Measurements from ENCODE around the gene CDCP1. TPM values are rescaled to one million over a fixed set of nuclear protein-coding genes. Genes with fewer than 3 reads are reported as not detected.
A peak's percentile ranks its signal among the peaks of the same experiment; 100 is the strongest.

The CDCP1 gene
- total RNA-seq, 2 donors from 2014 or later, result 0.41 to 1.5 TPM

DNA sequence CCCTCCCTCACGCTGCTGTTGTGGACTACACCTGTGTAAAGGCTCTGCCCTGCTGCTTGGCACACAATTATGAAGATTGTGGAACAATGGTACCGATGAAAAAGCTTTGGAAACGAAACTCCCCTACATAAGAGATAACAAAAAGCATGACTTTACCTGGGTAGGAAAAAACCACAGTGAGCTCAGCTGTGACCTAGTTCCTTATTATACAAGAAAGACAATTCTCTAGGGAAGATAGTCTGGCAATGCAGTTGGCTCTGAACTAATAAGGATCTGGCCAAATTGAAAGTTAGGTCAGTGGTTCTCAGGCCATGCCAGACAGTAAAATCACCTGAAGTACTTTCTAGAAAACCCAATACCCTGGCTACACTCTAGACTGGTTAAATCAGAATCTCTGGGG is 104.0 kb downstream of the CDCP1 start:
- H3K36me3 Mint-ChIP-seq, result no peaks in the 10 kb centered on the region
- no peaks in the 10 kb centered on the region for H3K9me3 Mint-ChIP-seq
- DNase-seq (ENCODE audit: low spot score in 2 of 2) (no peak), ATAC-seq (no peak)
- no peak overlapping the region for H3K27ac Mint-ChIP-seq

- Mint-ChIP-seq H3K27ac (no peak overlapping the region), H3K9me3 (no peaks in the 10 kb centered on the region), H3K36me3 (no peaks in the 10 kb centered on the region)
- ATAC-seq, result peak; percentile 32 to 44
- DNase-seq (ENCODE audit: low spot score in 2 of 2), result no peak
Observed at GRCh38 chr3:45041666-45042065, 104.5 kb downstream of the CDCP1 start.

DNA sequence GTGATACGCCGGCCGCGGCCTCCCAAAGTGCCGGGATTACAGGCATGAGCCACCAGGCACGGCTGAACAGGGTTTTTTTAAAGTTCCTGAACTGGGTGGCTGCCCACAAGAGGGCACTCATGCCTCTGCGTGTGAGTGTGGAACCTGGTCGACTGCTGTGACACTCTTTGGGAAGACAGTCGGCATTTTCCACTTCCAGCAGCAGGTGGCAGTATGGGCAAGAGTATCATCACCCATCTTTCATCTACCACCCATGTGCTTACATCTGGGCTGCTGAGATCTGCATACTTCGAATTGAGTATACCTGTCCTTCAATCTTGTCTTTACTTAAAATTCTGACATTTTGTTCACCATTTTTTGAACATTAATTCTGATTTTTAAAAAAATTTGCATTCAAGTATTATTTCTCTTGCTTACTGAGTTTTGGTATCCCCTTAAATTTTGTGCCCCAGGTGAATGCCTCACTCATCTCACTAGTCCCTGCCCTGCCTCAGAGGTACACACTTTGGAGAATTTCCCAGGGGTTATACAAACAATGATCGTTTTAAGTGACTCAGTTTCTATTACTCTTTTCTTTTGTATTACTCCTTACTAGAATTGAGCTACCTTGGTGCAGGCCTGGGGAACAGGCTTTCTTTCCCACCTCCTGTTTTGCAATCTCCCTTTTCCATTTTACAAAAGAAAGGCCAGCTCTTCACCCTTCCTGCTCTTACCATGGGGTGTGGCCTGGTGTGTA is 108.3 kb downstream of the CDCP1 start:
- no peaks in the 10 kb centered on the region for H3K9me3 Mint-ChIP-seq

GRCh38 chr3:45035441-45036301 is 110.5 kb downstream of the CDCP1 start:
- ATAC-seq, result no peak
- Mint-ChIP-seq H3K36me3 (no peaks in the 10 kb centered on the region), H3K27ac (no peak overlapping the region), H3K9me3 (no peaks in the 10 kb centered on the region)
- DNase-seq (ENCODE audit: low spot score in 2 of 2), result peak in 1 of 2 donors; percentile 19

More for the DNA sequence above, 108.3 kb downstream of the CDCP1 start:
- DNase-seq (ENCODE audit: low spot score in 2 of 2) (peak; percentile 87 to 88), ATAC-seq (peak; percentile 82 to 88)
- H3K27ac Mint-ChIP-seq, result no peak overlapping the region
- H3K36me3 Mint-ChIP-seq, result no peaks in the 10 kb centered on the region

DNA sequence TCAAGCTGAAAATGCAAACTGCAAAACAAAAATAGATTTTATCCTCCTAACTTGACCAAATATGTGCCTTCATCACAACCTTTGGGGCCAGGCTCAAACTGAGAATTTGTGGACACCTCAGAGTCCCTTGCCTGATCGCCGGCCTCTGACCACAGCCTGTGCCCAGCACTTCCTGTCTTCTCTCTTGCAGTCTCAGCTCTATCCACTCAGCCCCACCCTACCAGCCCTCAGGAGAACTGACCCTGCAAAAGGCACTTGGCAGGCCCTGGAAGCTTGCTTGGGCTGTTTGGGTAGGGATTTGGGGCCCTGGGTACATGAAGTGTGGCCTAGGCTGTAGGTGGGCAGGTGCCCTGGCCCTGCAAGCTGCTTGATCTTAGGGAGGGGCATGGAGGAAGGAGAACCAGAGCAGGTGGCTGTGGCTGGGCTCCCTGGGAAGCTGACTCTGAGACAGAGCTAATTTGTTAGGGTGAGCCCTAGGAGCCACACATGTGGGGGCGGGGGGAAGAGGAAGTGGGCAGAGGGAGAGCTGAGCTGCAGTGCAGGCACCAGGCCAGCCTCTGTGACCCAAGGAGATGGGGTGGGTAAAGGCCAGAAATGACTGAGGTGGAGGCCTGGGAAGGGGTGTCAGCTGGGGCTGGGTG is 111.4 kb downstream of the CDCP1 start:
- ATAC-seq (peak in 1 of 2 donors; percentile 54), DNase-seq (ENCODE audit: low spot score in 2 of 2) (no peak)
- H3K9me3 Mint-ChIP-seq, result no peaks in the 10 kb centered on the region
- no peak overlapping the region for H3K27ac Mint-ChIP-seq
- no peaks in the 10 kb centered on the region for H3K36me3 Mint-ChIP-seq

DNA sequence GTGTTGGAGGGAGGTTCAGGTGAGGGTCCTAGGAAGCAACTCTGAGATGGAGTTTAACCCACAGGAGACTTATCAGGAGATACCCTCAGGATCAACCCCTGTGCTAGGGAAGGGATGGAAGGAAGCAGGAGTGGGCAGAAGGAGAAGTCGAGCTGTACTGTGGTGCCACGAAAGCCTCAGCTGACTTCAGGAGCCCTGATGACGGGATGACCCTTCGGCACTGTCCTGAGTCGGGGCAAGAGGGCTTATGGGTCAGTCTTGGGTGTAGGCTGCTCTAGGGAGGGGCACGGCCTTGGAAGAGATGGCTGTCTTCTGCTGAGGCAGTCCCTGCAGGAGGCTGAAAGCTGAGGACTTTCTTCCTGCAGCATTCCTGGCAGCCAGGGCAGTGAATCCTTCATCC is 112.4 kb downstream of the CDCP1 start:
- no peaks in the 10 kb centered on the region for H3K9me3 Mint-ChIP-seq
- DNase-seq (ENCODE audit: low spot score in 2 of 2) (no peak), ATAC-seq (no peak)
- H3K27ac Mint-ChIP-seq, result no peak overlapping the region
- H3K36me3 Mint-ChIP-seq, result no peaks in the 10 kb centered on the region

Other genes starting within 250 kb of the CDCP1 start
- gene ZDHHC3, start 170.2 kb downstream of the CDCP1 start, total RNA-seq, result 10 to 100 TPM; 21.7 to 40.5 TPM
- 10 to 100 TPM; 47.8 to 71.1 TPM for gene EXOSC7, start 170.1 kb downstream of the CDCP1 start, total RNA-seq
- not detected for gene CLEC3B, start 120.1 kb downstream of the CDCP1 start, total RNA-seq
- gene TMEM158, start 79.9 kb upstream of the CDCP1 start, total RNA-seq, result not detected
- gene LARS2, start 242.2 kb upstream of the CDCP1 start, total RNA-seq, result 10 to 100 TPM; 23.4 to 27.4 TPM

Data from activated naive CD4-positive, alpha-beta T cell treated with anti-CD3 and anti-CD28 coated beads, Interleukin-2, amount 50 U/mL, for 72 hours (primary cell).